NCI-H774 (cell line): ENCODE measurements around the gene GRIK4.

Experiments
- DNase-seq: peaks from one replicate; lab custom pipeline; 2025; lab: John Stamatoyannopoulos, UW

GRIK4 gene

DNA sequence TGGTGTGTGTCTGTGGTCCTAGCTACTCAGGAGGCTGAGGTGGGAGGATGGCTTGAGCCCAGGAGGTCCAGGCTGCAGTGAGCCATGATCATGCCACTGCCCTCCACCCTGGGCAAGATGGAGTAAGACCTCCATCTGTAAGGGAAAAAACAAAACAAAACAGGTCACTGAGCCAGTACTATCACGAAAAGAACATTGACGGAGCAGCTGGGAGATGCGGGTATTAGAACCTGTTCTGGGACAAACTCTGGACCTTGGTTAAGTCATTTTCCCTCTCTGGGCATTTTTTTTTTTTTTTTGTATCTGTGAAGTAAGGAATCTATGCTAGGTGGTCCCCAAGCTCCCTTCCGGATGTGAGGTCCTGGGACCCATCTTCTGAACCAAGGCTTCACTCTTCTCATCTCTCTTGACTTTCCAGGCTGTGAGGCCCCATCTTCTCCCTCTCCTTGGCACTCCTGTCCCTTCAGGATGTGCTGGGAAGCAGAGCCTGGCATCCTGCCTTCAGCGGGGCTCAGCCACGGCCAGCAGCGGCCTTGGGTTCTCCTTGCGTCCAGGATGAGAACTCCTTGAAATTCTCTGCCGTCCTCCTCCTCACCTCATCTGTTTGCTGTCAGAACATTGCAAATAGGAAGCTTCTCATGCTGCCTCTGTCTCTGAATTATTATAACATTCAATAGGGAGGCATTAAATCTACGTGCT, 130.8 kb downstream of the GRIK4 start:
- DNase-seq, result no peak

GRCh38 chr11:120643284-120643683, 131.7 kb downstream of the GRIK4 start:
- DNase-seq, result no peak

DNA sequence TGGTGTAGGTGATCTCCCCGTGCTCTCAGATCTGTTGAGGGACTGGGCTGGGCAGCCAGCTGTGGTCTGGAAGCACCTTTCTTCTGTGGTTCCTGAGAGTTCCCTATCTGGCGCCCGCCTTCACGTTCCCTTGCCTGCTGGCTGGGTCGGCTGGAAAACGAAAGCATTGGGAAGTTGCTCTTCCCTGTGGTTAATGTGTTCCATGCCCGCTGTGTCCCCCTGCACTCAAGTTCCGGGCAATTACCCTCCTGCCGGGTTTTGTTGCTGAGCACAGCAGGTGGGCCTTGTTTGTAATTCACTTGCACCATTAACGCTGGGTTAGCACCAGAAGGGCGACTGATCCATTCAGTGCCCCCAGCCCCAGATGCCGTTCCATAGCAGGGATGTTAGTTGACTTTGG, 134.1 kb downstream of the GRIK4 start:
- DNase-seq, result peak; percentile 57

DNA sequence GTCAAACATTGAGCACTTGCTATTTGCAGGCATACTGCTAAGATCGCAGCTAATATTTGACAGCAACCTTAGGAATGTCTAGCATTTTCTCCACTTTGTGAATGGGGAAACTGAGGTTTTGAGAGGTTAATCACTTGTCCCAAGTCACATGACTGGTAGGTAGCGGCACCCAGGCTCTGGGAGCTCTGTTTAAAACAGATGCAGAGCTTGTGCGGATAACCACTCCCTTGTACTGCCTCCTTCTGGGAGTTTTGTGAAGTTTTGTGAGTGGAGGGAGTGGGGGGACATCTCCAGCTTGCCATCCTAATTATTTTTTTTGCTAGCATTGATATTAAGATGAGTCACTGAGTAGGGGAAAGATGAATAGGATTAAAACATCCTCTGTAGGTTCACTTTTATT, 134.7 kb downstream of the GRIK4 start:
- DNase-seq, result no peak

GRCh38 chr11:120647681-120648080, 136.1 kb downstream of the GRIK4 start:
- DNase-seq, result no peak

DNA sequence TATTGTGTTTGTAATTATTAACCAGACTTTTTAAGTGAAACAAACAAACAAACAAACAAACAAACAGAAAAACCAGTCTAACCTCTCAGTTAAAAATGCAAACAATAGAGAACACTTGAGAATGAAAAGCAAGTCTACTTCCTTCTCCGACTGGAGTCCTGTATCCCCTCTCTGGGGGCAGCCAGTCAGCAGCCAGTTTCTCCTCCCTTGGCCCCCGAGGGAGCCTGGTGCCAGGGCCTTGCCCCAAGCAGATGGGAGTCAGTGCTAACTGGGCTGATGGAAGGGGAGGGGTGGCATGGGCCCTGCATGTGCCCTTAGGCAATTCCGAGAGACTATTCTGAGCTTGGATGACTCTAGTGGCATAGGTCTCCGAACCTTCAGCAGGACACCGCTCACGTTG, 137.2 kb downstream of the GRIK4 start:
- no peak for DNase-seq

GRCh38 chr11:120649316-120649715, 137.8 kb downstream of the GRIK4 start:
- DNase-seq, result no peak

DNA sequence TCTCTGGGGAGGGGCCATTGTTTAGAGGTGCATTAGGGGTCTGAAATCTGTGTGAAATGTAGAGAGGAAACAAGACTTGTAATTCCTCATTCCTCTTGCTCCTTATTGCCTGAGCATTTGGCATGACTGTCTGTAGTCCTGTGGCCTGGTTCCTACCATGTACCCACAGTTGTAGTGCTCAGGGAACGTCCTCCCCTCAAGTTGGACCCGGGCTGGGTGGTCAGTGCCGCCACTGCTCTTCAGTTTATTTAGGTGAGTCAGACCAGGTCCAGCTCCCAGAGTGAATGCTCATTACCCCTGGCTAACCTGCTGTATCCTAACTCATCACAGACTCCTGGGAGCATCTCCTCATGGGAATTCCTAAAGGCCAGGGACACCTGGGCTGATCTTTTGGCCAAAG, 139.8 kb downstream of the GRIK4 start:
- DNase-seq, result no peak

DNA sequence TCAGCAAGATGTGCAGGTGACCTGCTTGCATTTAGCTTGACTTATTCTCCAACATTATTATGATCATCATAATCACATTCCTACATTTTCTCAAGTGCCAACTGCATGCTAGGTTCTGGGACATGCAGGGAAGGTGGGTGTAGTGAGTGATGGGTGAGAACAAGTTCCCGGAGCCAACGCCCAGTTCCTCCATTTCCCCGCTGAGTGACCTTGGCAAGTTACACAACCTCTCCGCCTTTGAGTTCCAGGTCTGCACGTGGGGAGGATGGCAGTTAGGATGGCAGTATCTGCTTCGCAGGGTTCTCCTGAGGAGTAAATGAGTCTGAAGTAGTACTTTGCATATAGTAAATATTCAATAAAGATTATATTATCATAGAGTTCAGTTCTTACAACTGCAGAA, 140.3 kb downstream of the GRIK4 start:
- DNase-seq, result no peak

DNA sequence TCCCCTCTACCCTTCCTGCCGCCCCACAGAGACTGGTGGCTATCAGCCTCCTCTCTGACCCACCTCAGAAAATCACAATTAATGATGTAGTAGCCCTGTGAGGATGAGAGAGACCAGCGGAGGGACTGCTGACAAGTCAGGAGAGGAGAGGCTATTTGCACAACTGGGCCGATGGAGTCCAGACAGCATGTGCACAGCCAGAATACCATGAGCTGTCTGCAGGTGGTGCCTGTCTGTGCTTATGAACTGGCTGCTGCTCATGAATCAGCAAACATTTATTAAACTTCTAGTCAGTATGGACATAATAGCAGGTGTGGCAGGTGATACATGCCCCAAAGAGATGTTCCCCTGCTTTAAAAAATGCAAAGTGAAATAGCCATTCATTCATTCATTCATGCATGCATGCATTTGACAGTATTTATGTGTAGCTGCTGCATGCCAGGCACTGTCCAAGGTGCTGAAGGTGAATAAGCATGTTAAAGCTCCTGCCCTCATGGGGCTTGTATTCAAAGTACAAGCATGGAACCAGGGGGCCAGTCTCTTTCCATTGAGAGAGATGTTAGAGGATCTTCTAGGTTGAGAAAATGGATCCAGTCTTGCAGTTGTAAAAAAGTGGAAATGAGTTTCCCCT, 141.3 kb downstream of the GRIK4 start:
- no peak for DNase-seq

DNA sequence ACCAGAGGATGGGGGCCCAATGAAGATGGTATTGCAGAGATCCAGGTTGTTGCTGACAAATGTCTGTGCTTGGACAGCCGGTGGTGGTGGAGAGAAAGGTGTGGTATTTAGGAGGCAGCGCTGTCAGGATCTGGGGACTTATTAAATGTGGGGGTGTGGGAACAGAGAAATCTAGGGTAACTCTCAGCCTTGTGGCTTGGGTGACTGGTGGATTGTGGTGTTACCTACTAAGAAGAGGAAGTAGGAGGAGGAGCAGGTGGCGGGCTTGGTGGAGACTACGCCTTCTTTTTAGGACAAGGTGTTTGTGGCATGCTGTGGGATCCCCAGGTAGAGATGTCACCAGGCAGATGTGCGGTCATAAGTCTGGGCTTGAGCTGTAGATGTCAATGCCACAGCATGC, 144.0 kb downstream of the GRIK4 start:
- DNase-seq, result no peak

GRCh38 chr11:120657306-120658070, 145.9 kb downstream of the GRIK4 start:
- DNase-seq, result no peak

- no peak for DNase-seq
Measured at GRCh38 chr11:120658071-120658423, 146.5 kb downstream of the GRIK4 start.

- DNase-seq, result no peak
Measured at GRCh38 chr11:120659076-120659475, 147.5 kb downstream of the GRIK4 start.

DNA sequence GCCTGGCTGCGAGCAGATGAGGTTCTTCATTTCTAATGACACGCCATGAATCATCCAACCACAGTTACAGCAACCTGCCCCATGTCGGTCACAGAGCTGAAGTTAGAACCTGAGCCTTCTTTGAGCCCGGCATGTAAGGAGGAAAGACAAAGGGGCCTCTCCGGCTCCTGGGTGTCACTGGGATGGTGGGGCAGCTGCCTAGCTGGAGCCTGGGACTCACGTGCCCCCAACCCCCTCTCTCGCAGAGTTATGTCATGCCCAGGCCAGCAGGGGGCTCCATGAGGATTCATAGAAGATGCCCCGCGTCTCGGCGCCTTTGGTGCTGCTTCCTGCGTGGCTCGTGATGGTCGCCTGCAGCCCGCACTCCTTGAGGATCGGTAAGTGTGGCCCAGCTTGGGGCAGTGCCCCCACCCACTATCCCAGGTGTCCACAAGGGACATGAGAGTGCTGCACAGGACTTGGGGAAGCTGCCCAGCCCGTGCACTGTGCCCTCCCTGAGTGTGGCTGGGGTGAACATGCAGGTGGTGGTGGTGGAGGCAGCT, 148.5 kb downstream of the GRIK4 start:
- no peak for DNase-seq

DNA sequence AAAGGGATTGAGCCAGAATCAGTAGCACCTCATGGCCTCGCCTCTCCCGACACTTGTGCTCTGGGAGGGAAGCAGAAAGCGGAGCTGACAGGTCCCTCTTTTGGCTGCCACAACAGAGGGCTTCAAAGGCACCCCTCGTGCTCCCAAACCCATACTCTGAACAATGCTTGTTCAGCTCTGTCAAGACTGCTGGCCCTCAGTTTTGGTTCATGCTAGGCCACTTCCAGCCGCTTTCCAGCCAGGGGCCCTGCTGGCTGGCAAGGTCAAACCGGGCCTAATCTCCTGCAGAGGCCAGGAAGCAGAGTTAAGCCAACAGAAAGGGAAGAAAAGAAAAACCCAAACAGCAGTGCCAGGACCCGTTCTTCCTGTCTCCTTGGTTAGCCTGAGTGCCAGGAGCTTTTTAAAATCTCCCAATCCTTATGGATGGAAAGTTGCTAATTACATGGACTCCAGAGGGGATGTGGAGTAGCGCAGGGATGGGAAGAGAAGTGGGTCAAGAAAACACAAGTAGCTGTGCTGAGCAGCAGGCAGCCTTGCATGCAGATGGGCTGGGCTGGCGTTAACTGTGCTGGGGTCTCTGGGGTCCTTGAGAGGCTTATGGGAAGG, 150.6 kb downstream of the GRIK4 start:
- DNase-seq, result no peak

- no peak for DNase-seq
Measured at GRCh38 chr11:120663142-120663541, 151.6 kb downstream of the GRIK4 start.

- DNase-seq, result no peak
Measured at GRCh38 chr11:120666121-120666639, 154.6 kb downstream of the GRIK4 start.

GRCh38 chr11:120667281-120667680, 155.7 kb downstream of the GRIK4 start:
- DNase-seq, result no peak

DNA sequence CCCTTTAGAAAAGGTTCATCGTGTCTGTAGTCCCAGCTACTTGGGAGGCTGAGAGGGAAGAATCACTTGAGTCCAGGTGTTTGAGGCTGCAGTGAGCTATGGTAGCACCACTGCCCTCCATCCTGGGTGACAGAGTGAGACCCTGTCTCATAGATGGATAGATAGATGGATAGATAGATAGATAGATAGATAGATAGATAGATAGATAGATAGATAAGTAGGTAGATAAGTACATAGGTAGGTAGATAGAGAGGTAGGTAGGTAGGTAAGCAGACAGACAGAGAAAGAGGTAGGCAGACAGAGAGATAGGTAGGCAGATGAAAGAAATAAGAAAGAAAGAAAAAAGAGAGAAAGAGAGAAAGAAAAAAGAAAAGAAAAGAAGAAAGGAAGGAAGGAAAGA, 156.4 kb downstream of the GRIK4 start:
- no peak for DNase-seq

DNA sequence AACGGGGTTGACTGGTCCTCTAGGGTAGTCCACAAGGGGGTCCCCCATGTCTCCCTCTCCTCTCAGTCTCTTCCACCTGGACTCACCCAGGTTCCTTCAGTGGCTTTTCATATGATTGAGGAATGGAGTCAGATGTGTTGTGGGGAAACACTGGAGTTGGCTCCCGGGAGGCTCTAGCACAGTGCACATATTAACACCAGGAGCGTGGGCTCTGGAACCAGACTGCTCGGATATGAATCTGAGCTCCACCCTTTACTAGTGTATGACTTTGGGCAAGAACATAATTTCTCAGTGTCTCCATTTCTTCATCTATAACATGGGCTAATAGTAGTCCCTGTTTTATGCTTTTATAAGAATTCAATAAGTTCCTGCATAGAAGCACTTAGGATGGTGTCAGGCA, 157.0 kb downstream of the GRIK4 start:
- no peak for DNase-seq

- no peak for DNase-seq
Measured at GRCh38 chr11:120674542-120674941, 163.0 kb downstream of the GRIK4 start.
